Adrenal gland (tissue), 5 donors: Measurements from ENCODE around the gene EDEM3.

Experiments used
- CTCF ChIP-seq, 6 experiments: fragments of 450-650 bp in 4 of 6; fragments of 200-600 bp in 2 of 6; sonication (generic) in 1 of 6; IDR thresholded peaks; 1 replicate in 5 of 6; 2 replicates in 1 of 6; pipeline versions ENCODE4 v1.5.1 to v1.8.0; 2016 to 2021; ENCODE audit warnings: antibody characterized with exemption in 6 of 6, mild to moderate bottlenecking in 2 of 6, moderate library complexity in 1 of 6
- POLR2A ChIP-seq, 2 donors: fragments of 450-650 bp; IDR thresholded peaks; one replicate each; pipeline ENCODE4 v1.6.1; 2017; ENCODE audit warnings: antibody characterized with exemption in 2 of 2, mild to moderate bottlenecking in 2 of 2, moderate library complexity in 1 of 2
- donor health status: DM: no; HTN: no; CAD: no.

GRCh38 chr1:184788970-184789369 is 34.3 kb upstream of the EDEM3 start:
- TF ChIP-seq CTCF (IDR thresholded peaks at IDR 0.05) (no peak), POLR2A (IDR thresholded peaks at IDR 0.05) (no peak)
